Measurements from ENCODE around the gene ZNF689.

The ZNF689 gene

DNA sequence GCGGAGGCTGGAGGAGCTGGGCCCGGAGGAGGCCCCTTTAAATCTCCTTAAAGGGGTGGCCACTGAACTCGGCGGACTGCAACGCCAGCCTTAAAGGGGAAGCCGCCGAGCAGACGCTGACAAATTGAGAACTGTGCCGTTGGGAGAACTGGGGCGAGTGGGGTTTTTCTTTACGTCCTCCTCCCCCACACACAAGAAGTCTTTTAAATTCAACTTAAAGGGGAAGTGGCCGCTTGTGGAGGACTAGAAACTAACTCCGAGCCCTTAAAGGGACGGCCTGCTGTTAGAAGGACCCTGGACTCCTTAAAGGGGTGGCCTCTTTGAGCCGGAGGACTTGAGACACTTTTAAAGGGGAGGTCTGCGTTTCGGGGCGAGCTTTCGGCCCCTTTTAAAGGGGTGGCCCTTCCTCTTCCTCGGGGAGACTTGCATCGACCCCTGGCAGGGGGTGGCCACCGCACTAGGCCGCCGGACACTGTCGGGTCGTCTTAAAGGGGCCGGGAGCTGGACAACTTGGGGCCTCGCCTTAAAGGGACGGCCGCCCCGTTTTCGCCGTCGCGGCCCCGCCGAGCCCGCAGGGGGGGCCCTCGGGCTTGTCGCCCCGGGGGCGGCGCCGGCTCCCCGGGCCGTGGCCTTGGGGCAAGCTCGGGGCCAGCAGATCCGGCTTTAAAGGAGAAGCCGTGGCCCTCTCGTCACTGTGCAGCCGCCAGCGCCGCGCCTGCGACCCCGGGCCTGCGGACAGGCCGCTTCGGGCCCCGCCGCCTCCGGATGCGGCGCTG is 48.7 kb upstream of the ZNF689 start:
- H3K4me1 ChIP-seq (ENCODE audit: control insufficient read depth, insufficient read depth, low read length): peaks cover 7% of the 10 kb centered on the region
- peaks cover 27 to 70% of the 10 kb centered on the region in 2 experiments; a peak in 2 of 3 replicates for H3K36me3 ChIP-seq (ENCODE audit: control insufficient read depth in 2 of 2, insufficient read depth in 1 of 2, low read length in 2 of 2)
- no peaks in the 10 kb centered on the region for H3K9me3 ChIP-seq (ENCODE audit: control insufficient read depth, insufficient read depth, low read depth, low read length)
- H3K27ac ChIP-seq (ENCODE audit: extremely low read depth, low read depth, low read length): peak overlapping the region; percentile 95
- ChIA-PET CTCF (interaction anchor here (0.5 to 4.1 kb wide), 12 partner anchors 9 to 280 kb away, joined by 3 to 43 read pairs (median 4); partner anchors contain the start of gene PRR14), POLR2A (interaction anchor here (0.5 to 2.6 kb wide), 27 partner anchors 8 to 606 kb away, joined by 3 to 29 read pairs (median 4); partner anchors contain the start of genes ALDOA, CORO1A, DCTPP1 and PHKG2)
- H3K4me3 ChIP-seq (ENCODE audit: low read depth, low read length): peak overlapping the region; percentile 91
- TF ChIP-seq, protein P1, sequence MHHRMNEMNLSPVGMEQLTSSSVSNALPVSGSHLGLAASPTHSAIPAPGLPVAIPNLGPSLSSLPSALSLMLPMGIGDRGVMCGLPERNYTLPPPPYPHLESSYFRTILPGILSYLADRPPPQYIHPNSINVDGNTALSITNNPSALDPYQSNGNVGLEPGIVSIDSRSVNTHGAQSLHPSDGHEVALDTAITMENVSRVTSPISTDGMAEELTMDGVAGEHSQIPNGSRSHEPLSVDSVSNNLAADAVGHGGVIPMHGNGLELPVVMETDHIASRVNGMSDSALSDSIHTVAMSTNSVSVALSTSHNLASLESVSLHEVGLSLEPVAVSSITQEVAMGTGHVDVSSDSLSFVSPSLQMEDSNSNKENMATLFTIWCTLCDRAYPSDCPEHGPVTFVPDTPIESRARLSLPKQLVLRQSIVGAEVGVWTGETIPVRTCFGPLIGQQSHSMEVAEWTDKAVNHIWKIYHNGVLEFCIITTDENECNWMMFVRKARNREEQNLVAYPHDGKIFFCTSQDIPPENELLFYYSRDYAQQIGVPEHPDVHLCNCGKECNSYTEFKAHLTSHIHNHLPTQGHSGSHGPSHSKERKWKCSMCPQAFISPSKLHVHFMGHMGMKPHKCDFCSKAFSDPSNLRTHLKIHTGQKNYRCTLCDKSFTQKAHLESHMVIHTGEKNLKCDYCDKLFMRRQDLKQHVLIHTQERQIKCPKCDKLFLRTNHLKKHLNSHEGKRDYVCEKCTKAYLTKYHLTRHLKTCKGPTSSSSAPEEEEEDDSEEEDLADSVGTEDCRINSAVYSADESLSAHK (tag by site-specific recombination; IDR thresholded peaks at IDR 0.05): peak; percentile 97
- TF ChIP-seq RBAK (tag by site-specific recombination; IDR thresholded peaks at IDR 0.05) (no peak), ZNF792 (tag by site-specific recombination; IDR thresholded peaks at IDR 0.05) (no peak), KLF1 (tag by site-specific recombination; IDR thresholded peaks at IDR 0.05) (no peak), ZNF10 (tag by site-specific recombination; IDR thresholded peaks at IDR 0.05) (no peak), MZF1 (tag by site-specific recombination; IDR thresholded peaks at IDR 0.05; ENCODE audit: borderline replicate concordance) (no peak), ZNF626 (tag by site-specific recombination; IDR thresholded peaks at IDR 0.05) (no peak), ZNF266 (tag by site-specific recombination; IDR thresholded peaks at IDR 0.05; ENCODE audit: low read depth) (no peak), ZNF544 (tag by site-specific recombination; IDR thresholded peaks at IDR 0.05) (no peak), SP2 (tag by site-specific recombination; IDR thresholded peaks at IDR 0.05) (no peak), ZBTB7A (tag by site-specific recombination; IDR thresholded peaks at IDR 0.05; ENCODE audit: low read depth) (no peak; the same call in 1 of the 2 replicates), GLI2 (tag by site-specific recombination; IDR thresholded peaks at IDR 0.05; ENCODE audit: borderline replicate concordance, low read depth) (no peak), MYNN (tag by site-specific recombination; IDR thresholded peaks at IDR 0.05; ENCODE audit: borderline replicate concordance) (0 out of 2 replicates have a peak, but pooled peaks have one; percentile 2), KLF16 (tag by site-specific recombination; IDR thresholded peaks at IDR 0.05) (0 out of 2 replicates have a peak, but pooled peaks have one; percentile 37), ZNF423 (tag by site-specific recombination; IDR thresholded peaks at IDR 0.05) (no peak)
- TF ChIP-seq, protein P2, sequence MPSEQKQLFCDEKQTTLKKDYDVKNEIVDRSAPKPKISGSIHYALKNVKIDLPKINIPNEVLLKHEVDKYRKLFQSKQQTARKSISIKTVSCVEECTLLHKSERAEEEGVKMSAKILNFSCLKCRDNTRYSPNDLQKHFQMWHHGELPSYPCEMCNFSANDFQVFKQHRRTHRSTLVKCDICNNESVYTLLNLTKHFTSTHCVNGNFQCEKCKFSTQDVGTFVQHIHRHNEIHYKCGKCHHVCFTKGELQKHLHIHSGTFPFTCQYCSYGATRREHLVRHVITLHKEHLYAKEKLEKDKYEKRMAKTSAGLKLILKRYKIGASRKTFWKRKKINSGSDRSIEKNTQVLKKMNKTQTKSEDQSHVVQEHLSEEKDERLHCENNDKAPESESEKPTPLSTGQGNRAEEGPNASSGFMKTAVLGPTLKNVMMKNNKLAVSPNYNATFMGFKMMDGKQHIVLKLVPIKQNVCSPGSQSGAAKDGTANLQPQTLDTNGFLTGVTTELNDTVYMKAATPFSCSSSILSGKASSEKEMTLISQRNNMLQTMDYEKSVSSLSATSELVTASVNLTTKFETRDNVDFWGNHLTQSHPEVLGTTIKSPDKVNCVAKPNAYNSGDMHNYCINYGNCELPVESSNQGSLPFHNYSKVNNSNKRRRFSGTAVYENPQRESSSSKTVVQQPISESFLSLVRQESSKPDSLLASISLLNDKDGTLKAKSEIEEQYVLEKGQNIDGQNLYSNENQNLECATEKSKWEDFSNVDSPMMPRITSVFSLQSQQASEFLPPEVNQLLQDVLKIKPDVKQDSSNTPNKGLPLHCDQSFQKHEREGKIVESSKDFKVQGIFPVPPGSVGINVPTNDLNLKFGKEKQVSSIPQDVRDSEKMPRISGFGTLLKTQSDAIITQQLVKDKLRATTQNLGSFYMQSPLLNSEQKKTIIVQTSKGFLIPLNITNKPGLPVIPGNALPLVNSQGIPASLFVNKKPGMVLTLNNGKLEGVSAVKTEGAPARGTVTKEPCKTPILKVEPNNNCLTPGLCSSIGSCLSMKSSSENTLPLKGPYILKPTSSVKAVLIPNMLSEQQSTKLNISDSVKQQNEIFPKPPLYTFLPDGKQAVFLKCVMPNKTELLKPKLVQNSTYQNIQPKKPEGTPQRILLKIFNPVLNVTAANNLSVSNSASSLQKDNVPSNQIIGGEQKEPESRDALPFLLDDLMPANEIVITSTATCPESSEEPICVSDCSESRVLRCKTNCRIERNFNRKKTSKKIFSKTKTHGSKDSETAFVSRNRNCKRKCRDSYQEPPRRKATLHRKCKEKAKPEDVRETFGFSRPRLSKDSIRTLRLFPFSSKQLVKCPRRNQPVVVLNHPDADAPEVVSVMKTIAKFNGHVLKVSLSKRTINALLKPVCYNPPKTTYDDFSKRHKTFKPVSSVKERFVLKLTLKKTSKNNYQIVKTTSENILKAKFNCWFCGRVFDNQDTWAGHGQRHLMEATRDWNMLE (tag by site-specific recombination; conservative IDR thresholded peaks at IDR 0.05; ENCODE audit: low read depth): peak; percentile 19; the same call in 1 of the 2 replicates
- TF ChIP-seq, protein P3, sequence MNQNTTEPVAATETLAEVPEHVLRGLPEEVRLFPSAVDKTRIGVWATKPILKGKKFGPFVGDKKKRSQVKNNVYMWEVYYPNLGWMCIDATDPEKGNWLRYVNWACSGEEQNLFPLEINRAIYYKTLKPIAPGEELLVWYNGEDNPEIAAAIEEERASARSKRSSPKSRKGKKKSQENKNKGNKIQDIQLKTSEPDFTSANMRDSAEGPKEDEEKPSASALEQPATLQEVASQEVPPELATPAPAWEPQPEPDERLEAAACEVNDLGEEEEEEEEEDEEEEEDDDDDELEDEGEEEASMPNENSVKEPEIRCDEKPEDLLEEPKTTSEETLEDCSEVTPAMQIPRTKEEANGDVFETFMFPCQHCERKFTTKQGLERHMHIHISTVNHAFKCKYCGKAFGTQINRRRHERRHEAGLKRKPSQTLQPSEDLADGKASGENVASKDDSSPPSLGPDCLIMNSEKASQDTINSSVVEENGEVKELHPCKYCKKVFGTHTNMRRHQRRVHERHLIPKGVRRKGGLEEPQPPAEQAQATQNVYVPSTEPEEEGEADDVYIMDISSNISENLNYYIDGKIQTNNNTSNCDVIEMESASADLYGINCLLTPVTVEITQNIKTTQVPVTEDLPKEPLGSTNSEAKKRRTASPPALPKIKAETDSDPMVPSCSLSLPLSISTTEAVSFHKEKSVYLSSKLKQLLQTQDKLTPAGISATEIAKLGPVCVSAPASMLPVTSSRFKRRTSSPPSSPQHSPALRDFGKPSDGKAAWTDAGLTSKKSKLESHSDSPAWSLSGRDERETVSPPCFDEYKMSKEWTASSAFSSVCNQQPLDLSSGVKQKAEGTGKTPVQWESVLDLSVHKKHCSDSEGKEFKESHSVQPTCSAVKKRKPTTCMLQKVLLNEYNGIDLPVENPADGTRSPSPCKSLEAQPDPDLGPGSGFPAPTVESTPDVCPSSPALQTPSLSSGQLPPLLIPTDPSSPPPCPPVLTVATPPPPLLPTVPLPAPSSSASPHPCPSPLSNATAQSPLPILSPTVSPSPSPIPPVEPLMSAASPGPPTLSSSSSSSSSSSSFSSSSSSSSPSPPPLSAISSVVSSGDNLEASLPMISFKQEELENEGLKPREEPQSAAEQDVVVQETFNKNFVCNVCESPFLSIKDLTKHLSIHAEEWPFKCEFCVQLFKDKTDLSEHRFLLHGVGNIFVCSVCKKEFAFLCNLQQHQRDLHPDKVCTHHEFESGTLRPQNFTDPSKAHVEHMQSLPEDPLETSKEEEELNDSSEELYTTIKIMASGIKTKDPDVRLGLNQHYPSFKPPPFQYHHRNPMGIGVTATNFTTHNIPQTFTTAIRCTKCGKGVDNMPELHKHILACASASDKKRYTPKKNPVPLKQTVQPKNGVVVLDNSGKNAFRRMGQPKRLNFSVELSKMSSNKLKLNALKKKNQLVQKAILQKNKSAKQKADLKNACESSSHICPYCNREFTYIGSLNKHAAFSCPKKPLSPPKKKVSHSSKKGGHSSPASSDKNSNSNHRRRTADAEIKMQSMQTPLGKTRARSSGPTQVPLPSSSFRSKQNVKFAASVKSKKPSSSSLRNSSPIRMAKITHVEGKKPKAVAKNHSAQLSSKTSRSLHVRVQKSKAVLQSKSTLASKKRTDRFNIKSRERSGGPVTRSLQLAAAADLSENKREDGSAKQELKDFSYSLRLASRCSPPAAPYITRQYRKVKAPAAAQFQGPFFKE (tag by site-specific recombination; IDR thresholded peaks at IDR 0.05; ENCODE audit: borderline replicate concordance): no peak
- TF ChIP-seq, protein P4, sequence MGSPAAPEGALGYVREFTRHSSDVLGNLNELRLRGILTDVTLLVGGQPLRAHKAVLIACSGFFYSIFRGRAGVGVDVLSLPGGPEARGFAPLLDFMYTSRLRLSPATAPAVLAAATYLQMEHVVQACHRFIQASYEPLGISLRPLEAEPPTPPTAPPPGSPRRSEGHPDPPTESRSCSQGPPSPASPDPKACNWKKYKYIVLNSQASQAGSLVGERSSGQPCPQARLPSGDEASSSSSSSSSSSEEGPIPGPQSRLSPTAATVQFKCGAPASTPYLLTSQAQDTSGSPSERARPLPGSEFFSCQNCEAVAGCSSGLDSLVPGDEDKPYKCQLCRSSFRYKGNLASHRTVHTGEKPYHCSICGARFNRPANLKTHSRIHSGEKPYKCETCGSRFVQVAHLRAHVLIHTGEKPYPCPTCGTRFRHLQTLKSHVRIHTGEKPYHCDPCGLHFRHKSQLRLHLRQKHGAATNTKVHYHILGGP (tag by site-specific recombination; IDR thresholded peaks at IDR 0.05): no peak
- TF ChIP-seq, protein P5, sequence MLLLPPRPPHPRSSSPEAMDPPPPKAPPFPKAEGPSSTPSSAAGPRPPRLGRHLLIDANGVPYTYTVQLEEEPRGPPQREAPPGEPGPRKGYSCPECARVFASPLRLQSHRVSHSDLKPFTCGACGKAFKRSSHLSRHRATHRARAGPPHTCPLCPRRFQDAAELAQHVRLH (tag by site-specific recombination; IDR thresholded peaks at IDR 0.05): no peak
- TF ChIP-seq, protein P6, sequence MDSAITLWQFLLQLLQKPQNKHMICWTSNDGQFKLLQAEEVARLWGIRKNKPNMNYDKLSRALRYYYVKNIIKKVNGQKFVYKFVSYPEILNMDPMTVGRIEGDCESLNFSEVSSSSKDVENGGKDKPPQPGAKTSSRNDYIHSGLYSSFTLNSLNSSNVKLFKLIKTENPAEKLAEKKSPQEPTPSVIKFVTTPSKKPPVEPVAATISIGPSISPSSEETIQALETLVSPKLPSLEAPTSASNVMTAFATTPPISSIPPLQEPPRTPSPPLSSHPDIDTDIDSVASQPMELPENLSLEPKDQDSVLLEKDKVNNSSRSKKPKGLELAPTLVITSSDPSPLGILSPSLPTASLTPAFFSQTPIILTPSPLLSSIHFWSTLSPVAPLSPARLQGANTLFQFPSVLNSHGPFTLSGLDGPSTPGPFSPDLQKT (IDR thresholded peaks at IDR 0.05; ENCODE audit: borderline replicate concordance, low read depth, low read length): no peak

All from HEK293 (cell line).